ENCODE results near the gene ARHGAP28. TPM values are rescaled to one million over a fixed set of nuclear protein-coding genes. Genes with fewer than 3 reads are reported as not detected.

The ARHGAP28 gene
- total and polyA plus RNA-seq, 12 donors = 2.7 to 34.3 (median 7.3) TPM

DNA sequence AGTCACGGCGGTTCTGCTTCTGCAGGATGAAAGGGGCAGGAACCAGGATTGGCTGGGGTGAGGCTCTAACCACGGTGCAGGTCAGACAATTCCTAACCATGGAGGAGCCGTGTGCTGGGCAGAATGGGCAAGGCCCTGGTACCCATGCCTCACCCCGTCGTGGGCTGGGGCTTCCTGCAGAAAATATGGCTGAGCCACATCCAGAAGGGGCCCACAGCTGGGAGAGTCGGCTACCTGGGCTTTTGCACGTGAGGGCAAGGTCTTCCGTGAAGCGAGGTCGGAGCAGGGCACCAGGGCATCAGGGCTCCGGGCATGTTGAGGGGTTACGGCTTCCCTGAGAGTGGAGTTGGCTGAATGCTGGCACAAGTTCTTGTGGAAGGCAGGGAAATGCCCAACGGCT, 147.8 kb downstream of the ARHGAP28 start:
- Histone ChIP-seq H3K36me3 (replicated peaks in 1 of 2) (no peaks in the 10 kb centered on the region), H3K4me1 (replicated peaks in 1 of 2) (peaks cover 0 to 18% of the 10 kb centered on the region in 2 donors), H3K4me3 (no peak overlapping the region), H3K27ac (no peak overlapping the region), H3K9me3 (replicated peaks in 1 of 3) (no peaks in the 10 kb centered on the region), H3K27me3 (no peaks in the 10 kb centered on the region)
- TF ChIP-seq, protein P1, sequence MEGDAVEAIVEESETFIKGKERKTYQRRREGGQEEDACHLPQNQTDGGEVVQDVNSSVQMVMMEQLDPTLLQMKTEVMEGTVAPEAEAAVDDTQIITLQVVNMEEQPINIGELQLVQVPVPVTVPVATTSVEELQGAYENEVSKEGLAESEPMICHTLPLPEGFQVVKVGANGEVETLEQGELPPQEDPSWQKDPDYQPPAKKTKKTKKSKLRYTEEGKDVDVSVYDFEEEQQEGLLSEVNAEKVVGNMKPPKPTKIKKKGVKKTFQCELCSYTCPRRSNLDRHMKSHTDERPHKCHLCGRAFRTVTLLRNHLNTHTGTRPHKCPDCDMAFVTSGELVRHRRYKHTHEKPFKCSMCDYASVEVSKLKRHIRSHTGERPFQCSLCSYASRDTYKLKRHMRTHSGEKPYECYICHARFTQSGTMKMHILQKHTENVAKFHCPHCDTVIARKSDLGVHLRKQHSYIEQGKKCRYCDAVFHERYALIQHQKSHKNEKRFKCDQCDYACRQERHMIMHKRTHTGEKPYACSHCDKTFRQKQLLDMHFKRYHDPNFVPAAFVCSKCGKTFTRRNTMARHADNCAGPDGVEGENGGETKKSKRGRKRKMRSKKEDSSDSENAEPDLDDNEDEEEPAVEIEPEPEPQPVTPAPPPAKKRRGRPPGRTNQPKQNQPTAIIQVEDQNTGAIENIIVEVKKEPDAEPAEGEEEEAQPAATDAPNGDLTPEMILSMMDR (IDR thresholded peaks at IDR 0.05) = no peak
- no peak for TF ChIP-seq POLR2A (IDR thresholded peaks at IDR 0.05)
- 87 to 99% (median 92%) methylated on average over 10 to 14 of the region's 14 CpGs for WGBS, 4 donors
- intact Hi-C loops (cut with DNase I) = loop anchor here in 1 of 2 donors (10.0 kb wide), 1 partner anchor 132 kb away; no protein-coding TSS in a partner anchor
- DNase-seq = no peak

DNA sequence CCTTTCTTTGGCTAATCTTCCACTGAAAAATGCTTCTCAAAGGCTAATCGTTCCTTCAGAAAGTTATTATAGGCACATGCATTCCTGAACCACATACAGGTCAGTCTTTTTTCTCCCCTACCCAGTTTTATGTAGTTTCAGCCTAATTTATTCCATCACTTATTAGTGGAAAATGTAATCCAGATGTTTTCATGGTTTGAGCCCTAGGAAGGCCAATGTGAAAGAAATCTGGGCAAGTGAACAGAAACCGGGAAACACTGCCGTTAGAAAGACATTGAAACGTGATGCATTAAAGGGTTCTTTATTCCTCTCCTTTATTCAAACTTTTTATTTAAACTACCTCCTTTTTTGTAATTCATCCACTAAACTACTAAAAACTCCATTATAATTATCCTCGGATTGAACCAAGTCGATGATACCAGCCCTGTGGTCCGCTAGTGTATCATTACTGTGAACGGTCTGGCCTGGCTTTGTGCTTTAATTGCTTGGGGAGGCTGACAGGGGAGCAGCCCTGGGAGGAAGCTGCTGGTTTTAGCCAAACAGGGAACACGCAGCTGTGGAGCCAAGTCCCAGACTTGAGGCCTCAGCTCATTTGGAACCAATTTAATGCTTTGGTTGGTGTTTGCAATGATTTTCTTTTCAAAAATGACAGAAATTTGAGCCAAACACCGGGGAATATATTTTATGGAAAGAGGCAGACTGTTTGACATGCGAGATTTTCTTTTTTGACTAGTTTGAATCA, 149.2 kb downstream of the ARHGAP28 start:
- DNase-seq = no peak
- H3K36me3 ChIP-seq (replicated peaks in 1 of 2) = no peaks in the 10 kb centered on the region
- H3K27ac ChIP-seq = no peak overlapping the region
- intact Hi-C loops (cut with DNase I) = loop anchor here in 1 of 2 donors (10.0 kb wide), 1 partner anchor 134 kb away; no protein-coding TSS in a partner anchor
- 79 to 87% (median 83%) methylated on average over 11 of the region's 11 CpGs for WGBS, 4 donors
- H3K9me3 ChIP-seq (replicated peaks in 1 of 3) = no peaks in the 10 kb centered on the region
- H3K4me1 ChIP-seq (replicated peaks in 1 of 2) = peaks cover 0 to 18% of the 10 kb centered on the region in 2 donors
- no peak for TF ChIP-seq POLR2A (IDR thresholded peaks at IDR 0.05)
- TF ChIP-seq, protein P1 (IDR thresholded peaks at IDR 0.05) = no peak
- H3K4me3 ChIP-seq = no peak overlapping the region
- H3K27me3 ChIP-seq = no peaks in the 10 kb centered on the region

DNA sequence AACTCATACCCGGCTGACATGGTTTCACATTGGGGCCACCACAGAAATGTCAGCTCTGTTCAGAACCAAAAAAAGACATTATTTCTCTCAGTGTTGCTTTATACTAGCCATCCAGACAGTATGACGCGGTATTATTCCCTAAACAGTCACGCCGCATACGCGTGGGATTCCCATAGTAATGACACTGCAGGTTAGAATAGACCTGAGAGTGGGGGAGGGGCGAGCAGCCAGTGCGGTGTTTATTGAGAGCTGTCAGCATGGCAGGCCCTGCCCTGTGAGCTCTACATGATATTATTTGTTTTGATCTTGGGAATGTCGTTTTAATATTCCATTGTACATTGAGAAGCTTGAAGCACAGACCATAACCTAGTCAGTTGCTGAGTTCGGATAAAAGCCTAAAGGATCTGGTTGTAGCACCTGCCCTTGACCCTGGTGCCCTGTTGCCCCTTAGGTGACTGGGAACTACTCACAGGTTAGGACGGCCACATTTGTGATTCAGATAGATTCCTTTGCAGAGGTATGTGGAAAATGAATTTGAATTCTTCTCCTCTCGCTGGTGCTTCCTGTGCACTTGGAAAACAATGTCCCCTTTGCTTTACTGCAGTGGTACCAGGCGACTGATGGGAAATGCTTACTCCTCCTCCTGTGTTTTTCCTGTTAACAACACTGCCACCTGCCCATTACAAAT, 150.1 kb downstream of the ARHGAP28 start:
- 84 to 91% (median 86%) methylated on average over 14 of the region's 14 CpGs for WGBS, 4 donors
- no peaks in the 10 kb centered on the region for H3K36me3 ChIP-seq (replicated peaks in 1 of 2)
- no peaks in the 10 kb centered on the region for H3K27me3 ChIP-seq
- no peak overlapping the region for H3K4me3 ChIP-seq
- no peak for DNase-seq
- intact Hi-C loops (cut with DNase I) = loop anchor here in 1 of 2 donors (10.0 kb wide), 2 partner anchors 135 to 1005 kb away; no protein-coding TSS in a partner anchor
- TF ChIP-seq, protein P1 (IDR thresholded peaks at IDR 0.05) = no peak
- no peak for TF ChIP-seq POLR2A (IDR thresholded peaks at IDR 0.05)
- peaks cover 0 to 18% of the 10 kb centered on the region in 2 donors for H3K4me1 ChIP-seq (replicated peaks in 1 of 2)
- H3K27ac ChIP-seq = no peak overlapping the region
- no peaks in the 10 kb centered on the region for H3K9me3 ChIP-seq (replicated peaks in 1 of 3)

Data from adrenal gland (tissue), 12 donors.